SK-N-SH (cell line): ENCODE data around the gene PRR33. TPM values are rescaled to one million over a fixed set of nuclear protein-coding genes. Genes with fewer than 3 reads are reported as not detected.
A peak's percentile ranks its signal among the peaks of the same experiment; 100 is the strongest.

ENCODE experiments used
- CTCF ChIA-PET: fragments of 300-600, 350-600 bp; formaldehyde crosslinking; extraction: SDS; loops from one replicate; lab custom pipeline; 2021; lab: Yijun Ruan, JAX
- POLR2A ChIA-PET: fragments of 350-600 bp; sonication (Branson Sonifier 250); formaldehyde crosslinking; extraction: SDS; loops from one replicate; lab custom pipeline; 2020; ENCODE audit warnings: antibody characterized with exemption, inconsistent platforms; lab: Yijun Ruan, JAX
- DNase-seq: peaks from one replicate; pipeline ENCODE4 v3.0.0; 2012
- H2AFZ ChIP-seq: fragments of 200-600 bp; sonication (generic); 2 replicates; pipeline ENCODE4 v1.8.1; 2016; ENCODE audit warnings: antibody characterized with exemption, mild to moderate bottlenecking, low read depth
- H3F3A ChIP-seq: fragments of 200-600 bp; sonication (generic); replicated peaks from 2 replicates; pipeline ENCODE3; 2016; ENCODE audit warnings: antibody characterized with exemption, mild to moderate bottlenecking; ENCODE audit not compliant: insufficient read depth
- H3K27ac ChIP-seq, 2 experiments: fragments of 200-500 bp in 1 of 2; fragments of 200-600 bp in 1 of 2; sonication (Bioruptor generic) in 1 of 2; sonication (generic), shearing (Covaris generic) in 1 of 2; 2 replicates each; pipeline versions ENCODE4 v1.5.1 to v1.6.1; 2014 to 2016; ENCODE audit warnings: low read depth in 2 of 2, inconsistent platforms in 1 of 2, low read length in 1 of 2, mild to moderate bottlenecking in 1 of 2, mixed read lengths in 1 of 2
- H3K27me3 ChIP-seq: fragments of 200-600 bp; sonication (generic), shearing (Covaris generic); 2 replicates; pipeline ENCODE4 v1.6.1; 2016; ENCODE audit warnings: mixed run types; ENCODE audit not compliant: insufficient read depth
- H3K36me3 ChIP-seq, 2 experiments: fragments of 200-500 bp in 1 of 2; fragments of 200-600 bp in 1 of 2; sonication (Bioruptor generic) in 1 of 2; sonication (generic) in 1 of 2; replicated peaks in 1 of 2; 2 replicates each; pipeline versions ENCODE3 to v1.5.1; 2014 to 2016; ENCODE audit warnings: low read length in 1 of 2, mild to moderate bottlenecking in 1 of 2; ENCODE audit not compliant: insufficient read depth in 2 of 2, control insufficient read depth in 1 of 2
- H3K4me1 ChIP-seq, 2 experiments: fragments of 200-500 bp in 1 of 2; fragments of 200-600 bp in 1 of 2; sonication (Bioruptor generic) in 1 of 2; sonication (generic), shearing (Covaris generic) in 1 of 2; 2 replicates each; pipeline versions ENCODE4 v1.5.1 to v1.6.1; 2014 to 2016; ENCODE audit warnings: low read depth in 1 of 2, low read length in 1 of 2, mixed run types in 1 of 2; ENCODE audit not compliant: insufficient read depth in 2 of 2, control insufficient read depth in 1 of 2
- H3K4me2 ChIP-seq: fragments of 200-600 bp; sonication (generic), shearing (Covaris generic); 2 replicates; pipeline ENCODE4 v1.6.1; 2017; ENCODE audit warnings: mixed run types
- H3K4me3 ChIP-seq, 2 experiments: fragments of 200-500 bp in 1 of 2; fragments of 200-600 bp in 1 of 2; sonication (Bioruptor generic) in 1 of 2; sonication (generic), shearing (Covaris generic) in 1 of 2; 2 replicates each; pipeline versions ENCODE4 v1.5.1 to v1.8.1; 2014 to 2016; ENCODE audit warnings: low read depth in 2 of 2, inconsistent platforms in 1 of 2, low read length in 1 of 2, mild to moderate bottlenecking in 1 of 2, mixed read lengths in 1 of 2, moderate library complexity in 1 of 2
- H3K79me2 ChIP-seq: fragments of 200-600 bp; sonication (generic); 2 replicates; pipeline ENCODE4 v1.8.1; 2017; ENCODE audit warnings: mild to moderate bottlenecking; ENCODE audit not compliant: insufficient read depth
- H3K9ac ChIP-seq: fragments of 200-600 bp; sonication (generic); 2 replicates; pipeline ENCODE4 v1.6.1; 2017; ENCODE audit warnings: mixed run types
- H3K9me2 ChIP-seq: fragments of 200-600 bp; sonication (generic); 2 replicates; pipeline ENCODE4 v1.6.1; 2017; ENCODE audit warnings: mixed run types
- H3K9me3 ChIP-seq: fragments of 200-600 bp; sonication (generic); 2 replicates; pipeline ENCODE4 v1.6.1; 2017; ENCODE audit warnings: mixed run types, mild to moderate bottlenecking, moderate library complexity
- H4K20me1 ChIP-seq: fragments of 200-600 bp; sonication (generic); 2 replicates; pipeline ENCODE4 v1.6.1; 2017; ENCODE audit warnings: mild to moderate bottlenecking, mixed run types; ENCODE audit not compliant: insufficient read depth
- CHD2 ChIP-seq: fragments of 150-350 bp; IDR thresholded peaks from 2 replicates; pipeline ENCODE4 v1.6.1; 2018; ENCODE audit warnings: low read length; ENCODE audit not compliant: partially characterized antibody
- CTCF ChIP-seq: fragments of 200-600 bp; sonication (generic); IDR thresholded peaks from 2 replicates; pipeline ENCODE4 v1.6.1; 2017; ENCODE audit warnings: antibody characterized with exemption, mild to moderate bottlenecking, moderate library complexity
- ELF1 ChIP-seq: IDR thresholded peaks from 2 replicates; pipeline ENCODE4 v1.4.0; 2012
- EP300 ChIP-seq, 2 experiments: IDR thresholded peaks; 2 replicates each; pipeline versions ENCODE4 v1.4.0 to v1.6.1; 2012; ENCODE audit warnings: borderline replicate concordance in 1 of 2, low read depth in 1 of 2, low read length in 1 of 2
- EZH2phosphoT487 ChIP-seq: fragments of 200-600 bp; sonication (generic); IDR thresholded peaks from 2 replicates; pipeline ENCODE4 v1.6.1; 2017; ENCODE audit warnings: low read depth, mixed run types, mild to moderate bottlenecking, antibody characterized with exemption, moderate library complexity, borderline replicate concordance
- FOSL2 ChIP-seq: IDR thresholded peaks from 2 replicates; pipeline ENCODE4 v1.4.0; 2012; ENCODE audit warnings: low read depth, mild to moderate bottlenecking, moderate library complexity, borderline replicate concordance
- GABPA ChIP-seq: IDR thresholded peaks from 2 replicates; pipeline ENCODE4 v1.4.0; 2012; ENCODE audit warnings: low read depth, mild to moderate bottlenecking
- MAX ChIP-seq: IDR thresholded peaks from 2 replicates; pipeline ENCODE4 v1.4.0; 2012; ENCODE audit warnings: low read depth
- NFIC ChIP-seq: IDR thresholded peaks from 2 replicates; pipeline ENCODE4 v1.4.0; 2012; ENCODE audit warnings: borderline replicate concordance
- NRF1 ChIP-seq: IDR thresholded peaks from 2 replicates; pipeline ENCODE4 v1.6.1; 2012; ENCODE audit warnings: low read depth, mild to moderate bottlenecking, low read length
- RCOR1 ChIP-seq: fragments of 150-350 bp; IDR thresholded peaks from 2 replicates; pipeline ENCODE4 v1.6.1; 2017; ENCODE audit warnings: antibody characterized with exemption, low read length
- RXRA ChIP-seq: IDR thresholded peaks from 2 replicates; pipeline ENCODE4 v1.4.0; 2012; ENCODE audit warnings: low read depth, mild to moderate bottlenecking, borderline replicate concordance
- TAF1 ChIP-seq: IDR thresholded peaks from 2 replicates; pipeline ENCODE4 v1.6.1; 2012; ENCODE audit warnings: low read depth, mild to moderate bottlenecking, low read length, moderate library complexity, borderline replicate concordance
- TCF12 ChIP-seq: IDR thresholded peaks from 2 replicates; pipeline ENCODE4 v1.4.0; 2012
- USF1 ChIP-seq: IDR thresholded peaks from 2 replicates; pipeline ENCODE4 v1.4.0; 2012; ENCODE audit warnings: low read depth, borderline replicate concordance
- ZBTB33 ChIP-seq: IDR thresholded peaks from 2 replicates; pipeline ENCODE4 v1.4.0; 2012; ENCODE audit warnings: low read depth, borderline replicate concordance
- WGBS: methylation state at CpG from one replicate; pipeline ENCODE4 v1.1.6; 2017; ENCODE audit warnings: low lambda C conversion rate; 5-methylcytosine and 5-hydroxymethylcytosine counted together
- polyA plus RNA-seq, 3 experiments: library from polyadenylated mRNA; depleted of rRNA; stranded (reverse); fragments of >200 nt; gene quantifications; 2 replicates each; pipeline ENCODE4 v1.2.3, GENCODE V29; 2012

The PRR33 gene
- polyA plus RNA-seq, 1 of the 3 experiments (the other 2 are of a cell fraction), result not detected

GRCh38 chr11:1917523-1918435, 26.1 kb upstream of the PRR33 start:
- H3K27ac ChIP-seq, result no peak overlapping the region
- H4K20me1 ChIP-seq, result no peaks in the 10 kb centered on the region
- H3F3A ChIP-seq, result no peaks in the 10 kb centered on the region
- H3K36me3 ChIP-seq, result no peaks in the 10 kb centered on the region
- peaks cover 0 to 21% of the 10 kb centered on the region in 2 experiments; a peak in 1 of 4 replicates for H3K4me1 ChIP-seq
- H3K9ac ChIP-seq, result no peak overlapping the region
- no peaks in the 10 kb centered on the region for H3K27me3 ChIP-seq
- no peaks in the 10 kb centered on the region for H3K9me3 ChIP-seq
- no peak overlapping the region for H3K4me2 ChIP-seq
- 100% methylated on average over 1 of the region's 34 CpGs for WGBS
- H3K4me3 ChIP-seq, result no peak overlapping the region
- no peaks in the 10 kb centered on the region for H3K79me2 ChIP-seq
- DNase-seq, result peak; percentile 59
- TF ChIP-seq EP300 (IDR thresholded peaks at IDR 0.05; ENCODE audit: borderline replicate concordance in 1 of 2, low read depth in 1 of 2, low read length in 1 of 2) (no peak), ZBTB33 (no peak), CHD2 (no peak), RXRA (no peak), ELF1 (no peak), TAF1 (no peak), NRF1 (no peak), CTCF (peak; percentile 41; the same call in 1 of the 2 replicates)
- ChIA-PET CTCF (interaction anchor here (0.9 to 2.8 kb wide), 7 partner anchors 17 to 234 kb away, joined by 3 to 24 read pairs (median 7); no protein-coding TSS in a partner anchor), POLR2A (interaction anchor here (1.3 kb wide), 1 partner anchor 63 kb away, joined by 3 read pairs; no protein-coding TSS in a partner anchor)
- no peaks in the 10 kb centered on the region for H3K9me2 ChIP-seq
- H2AFZ ChIP-seq, result no peak overlapping the region

GRCh38 chr11:1916986-1917522, 25.4 kb upstream of the PRR33 start:
- H3K27ac ChIP-seq, result no peak overlapping the region
- H4K20me1 ChIP-seq, result no peaks in the 10 kb centered on the region
- POLR2A ChIA-PET, result interaction anchor here (1.3 kb wide), 1 partner anchor 63 kb away, joined by 3 read pairs; no protein-coding TSS in a partner anchor
- H3K4me2 ChIP-seq, result no peak overlapping the region
- no peaks in the 10 kb centered on the region for H3F3A ChIP-seq
- H3K79me2 ChIP-seq, result no peaks in the 10 kb centered on the region
- WGBS, result 71% methylated on average over 5 of the region's 8 CpGs
- CTCF ChIA-PET, result interaction anchor here (0.9 to 2.8 kb wide), 6 partner anchors 21 to 234 kb away, joined by 3 to 24 read pairs (median 8); no protein-coding TSS in a partner anchor
- H2AFZ ChIP-seq, result no peak overlapping the region
- H3K4me3 ChIP-seq, result no peak overlapping the region
- peaks cover 0 to 17% of the 10 kb centered on the region in 2 experiments; a peak in 1 of 4 replicates for H3K4me1 ChIP-seq
- no peaks in the 10 kb centered on the region for H3K9me3 ChIP-seq
- no peak for DNase-seq
- no peaks in the 10 kb centered on the region for H3K36me3 ChIP-seq
- H3K9ac ChIP-seq, result no peak overlapping the region
- no peaks in the 10 kb centered on the region for H3K9me2 ChIP-seq
- H3K27me3 ChIP-seq, result no peaks in the 10 kb centered on the region
- no peak for TF ChIP-seq TAF1
- no peak for TF ChIP-seq TCF12
- no peak for TF ChIP-seq MAX
- no peak for TF ChIP-seq USF1
- TF ChIP-seq GABPA, result no peak
- no peak for TF ChIP-seq ZBTB33
- TF ChIP-seq NFIC, result no peak
- TF ChIP-seq FOSL2, result no peak
- no peak for TF ChIP-seq RCOR1
- TF ChIP-seq EZH2phosphoT487, result no peak
